ENCODE measurements around the gene SPECC1. TPM values are rescaled to one million over a fixed set of nuclear protein-coding genes. Genes with fewer than 3 reads are reported as not detected.

Gene SPECC1
- total and polyA plus RNA-seq, 2 of the 13 experiments (the other 11 are each of a cell fraction or from before 2014, with no cell fraction given), result 2.3 to 6.9 TPM

DNA sequence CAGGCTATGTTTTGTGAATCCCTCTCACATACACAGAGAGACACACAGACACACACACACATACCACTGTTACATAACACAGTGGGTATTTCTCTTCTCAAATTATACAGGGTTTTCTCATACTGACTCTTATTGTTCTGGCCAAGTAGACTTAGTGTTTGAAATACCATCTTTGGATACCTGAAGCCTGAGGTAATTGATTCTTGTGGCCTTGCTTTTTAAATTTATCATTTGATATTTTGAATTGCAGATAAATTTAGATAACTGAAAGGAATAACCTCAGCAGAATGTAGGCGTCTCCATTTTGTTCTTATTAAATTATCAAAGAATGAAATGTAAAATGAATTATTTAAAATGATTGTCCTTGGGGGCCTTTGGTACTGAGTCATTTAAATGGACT is 234.4 kb downstream of the SPECC1 start (continued):
- TF ChIP-seq, protein P1, sequence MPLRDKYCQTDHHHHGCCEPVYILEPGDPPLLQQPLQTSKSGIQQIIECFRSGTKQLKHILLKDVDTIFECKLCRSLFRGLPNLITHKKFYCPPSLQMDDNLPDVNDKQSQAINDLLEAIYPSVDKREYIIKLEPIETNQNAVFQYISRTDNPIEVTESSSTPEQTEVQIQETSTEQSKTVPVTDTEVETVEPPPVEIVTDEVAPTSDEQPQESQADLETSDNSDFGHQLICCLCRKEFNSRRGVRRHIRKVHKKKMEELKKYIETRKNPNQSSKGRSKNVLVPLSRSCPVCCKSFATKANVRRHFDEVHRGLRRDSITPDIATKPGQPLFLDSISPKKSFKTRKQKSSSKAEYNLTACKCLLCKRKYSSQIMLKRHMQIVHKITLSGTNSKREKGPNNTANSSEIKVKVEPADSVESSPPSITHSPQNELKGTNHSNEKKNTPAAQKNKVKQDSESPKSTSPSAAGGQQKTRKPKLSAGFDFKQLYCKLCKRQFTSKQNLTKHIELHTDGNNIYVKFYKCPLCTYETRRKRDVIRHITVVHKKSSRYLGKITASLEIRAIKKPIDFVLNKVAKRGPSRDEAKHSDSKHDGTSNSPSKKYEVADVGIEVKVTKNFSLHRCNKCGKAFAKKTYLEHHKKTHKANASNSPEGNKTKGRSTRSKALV (CRISPR knock-in tag; IDR thresholded peaks at IDR 0.05), result no peak
- TF ChIP-seq, protein P2, sequence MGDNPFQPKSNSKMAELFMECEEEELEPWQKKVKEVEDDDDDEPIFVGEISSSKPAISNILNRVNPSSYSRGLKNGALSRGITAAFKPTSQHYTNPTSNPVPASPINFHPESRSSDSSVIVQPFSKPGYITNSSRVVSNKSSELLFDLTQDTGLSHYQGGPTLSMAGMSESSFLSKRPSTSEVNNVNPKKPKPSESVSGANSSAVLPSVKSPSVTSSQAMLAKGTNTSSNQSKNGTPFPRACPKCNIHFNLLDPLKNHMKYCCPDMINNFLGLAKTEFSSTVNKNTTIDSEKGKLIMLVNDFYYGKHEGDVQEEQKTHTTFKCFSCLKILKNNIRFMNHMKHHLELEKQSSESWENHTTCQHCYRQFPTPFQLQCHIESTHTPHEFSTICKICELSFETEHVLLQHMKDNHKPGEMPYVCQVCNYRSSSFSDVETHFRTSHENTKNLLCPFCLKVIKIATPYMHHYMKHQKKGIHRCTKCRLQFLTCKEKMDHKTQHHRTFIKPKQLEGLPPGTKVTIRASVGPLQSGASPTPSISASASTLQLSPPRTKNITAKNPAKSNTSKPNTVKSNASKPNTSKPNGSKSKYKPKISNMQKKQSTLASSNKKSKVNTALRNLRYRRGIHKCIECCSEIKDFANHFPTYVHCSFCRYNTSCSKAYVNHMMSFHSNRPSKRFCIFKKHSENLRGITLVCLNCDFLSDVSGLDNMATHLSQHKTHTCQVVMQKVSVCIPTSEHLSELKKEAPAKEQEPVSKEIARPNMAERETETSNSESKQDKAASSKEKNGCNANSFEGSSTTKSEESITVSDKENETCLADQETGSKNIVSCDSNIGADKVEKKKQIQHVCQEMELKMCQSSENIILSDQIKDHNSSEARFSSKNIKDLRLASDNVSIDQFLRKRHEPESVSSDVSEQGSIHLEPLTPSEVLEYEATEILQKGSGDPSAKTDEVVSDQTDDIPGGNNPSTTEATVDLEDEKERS (CRISPR knock-in tag; IDR thresholded peaks at IDR 0.05), result no peak
- TF ChIP-seq, protein P3, sequence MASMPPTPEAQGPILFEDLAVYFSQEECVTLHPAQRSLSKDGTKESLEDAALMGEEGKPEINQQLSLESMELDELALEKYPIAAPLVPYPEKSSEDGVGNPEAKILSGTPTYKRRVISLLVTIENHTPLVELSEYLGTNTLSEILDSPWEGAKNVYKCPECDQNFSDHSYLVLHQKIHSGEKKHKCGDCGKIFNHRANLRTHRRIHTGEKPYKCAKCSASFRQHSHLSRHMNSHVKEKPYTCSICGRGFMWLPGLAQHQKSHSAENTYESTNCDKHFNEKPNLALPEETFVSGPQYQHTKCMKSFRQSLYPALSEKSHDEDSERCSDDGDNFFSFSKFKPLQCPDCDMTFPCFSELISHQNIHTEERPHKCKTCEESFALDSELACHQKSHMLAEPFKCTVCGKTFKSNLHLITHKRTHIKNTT (CRISPR knock-in tag; IDR thresholded peaks at IDR 0.05), result no peak
- TF ChIP-seq ZKSCAN5 (CRISPR knock-in tag; IDR thresholded peaks at IDR 0.05), result no peak

DNA sequence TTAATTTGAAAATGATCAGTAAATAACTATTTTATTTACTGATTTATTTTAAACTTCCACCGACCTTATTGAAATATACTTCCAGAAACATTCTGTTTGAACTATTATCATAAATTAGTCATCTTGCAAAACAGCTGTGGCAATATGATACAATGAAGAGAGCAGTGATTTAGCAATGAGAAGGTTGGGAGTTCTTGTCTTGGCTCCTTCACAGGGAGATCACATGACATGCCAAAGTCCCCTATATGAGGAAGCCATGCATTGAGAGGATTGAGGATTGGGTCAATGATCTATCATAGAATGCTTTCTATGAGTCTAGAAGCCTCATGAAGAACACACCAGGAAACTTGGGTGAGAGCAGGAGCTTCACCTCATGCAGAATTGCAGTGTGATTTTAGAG is 235.5 kb downstream of the SPECC1 start:
- no peak overlapping the region for H2AFZ ChIP-seq (ENCODE audit: low read length)
- no peak overlapping the region for H3K27ac ChIP-seq (ENCODE audit: extremely low read length, insufficient read depth, low read length)
- in situ Hi-C loops (cut with HindIII; ENCODE audit: extremely low pct_ligation_motif_present, low pct_unique_long_range_greater_than_20kb) (no loop called here), intact Hi-C loops (cut with micrococcal nuclease; ENCODE audit: unreplicated experiment) (no loop called here)
- H3K4me3 ChIP-seq (replicated peaks in 1 of 3; ENCODE audit: insufficient read depth in 1 of 3, low read depth in 2 of 3, low read length in 3 of 3), result no peak overlapping the region
- FAIRE-seq, result no peak
- no peaks in the 10 kb centered on the region for H3K9me3 ChIP-seq (ENCODE audit: low read length)
- DNase-seq (ENCODE audit: low spot score), result no peak
- H3K79me2 ChIP-seq (ENCODE audit: insufficient read depth, low read length), result no peaks in the 10 kb centered on the region
- H3K27me3 ChIP-seq (ENCODE audit: control insufficient read depth in 1 of 2, insufficient read depth in 2 of 2, low read length in 2 of 2), result no peaks in the 10 kb centered on the region
- H4K20me1 ChIP-seq (ENCODE audit: insufficient read depth, low read length), result no peaks in the 10 kb centered on the region
- BruUV-seq (replicated peaks), result no TSS peak
- 59% methylated on average over 1 of the region's 1 CpG for WGBS (ENCODE audit: low lambda C conversion rate)
- H3K4me2 ChIP-seq (ENCODE audit: low read depth, low read length), result no peak overlapping the region
- no peaks in the 10 kb centered on the region for H3K36me3 ChIP-seq (replicated peaks in 1 of 2; ENCODE audit: control insufficient read depth in 1 of 2, insufficient read depth in 2 of 2, low read length in 2 of 2)
- CTCF ChIA-PET (ENCODE audit: low intra/inter-chr PET ratio, low total read pairs), result no interaction called here
- POLR2A ChIA-PET, result no interaction called here
- no peak overlapping the region for H3K9ac ChIP-seq (ENCODE audit: insufficient read depth, low read depth, low read length)
- H3K4me1 ChIP-seq (ENCODE audit: insufficient read depth, low read length), result no peaks in the 10 kb centered on the region
- ATAC-seq, result no peak
- TF ChIP-seq, protein P4, sequence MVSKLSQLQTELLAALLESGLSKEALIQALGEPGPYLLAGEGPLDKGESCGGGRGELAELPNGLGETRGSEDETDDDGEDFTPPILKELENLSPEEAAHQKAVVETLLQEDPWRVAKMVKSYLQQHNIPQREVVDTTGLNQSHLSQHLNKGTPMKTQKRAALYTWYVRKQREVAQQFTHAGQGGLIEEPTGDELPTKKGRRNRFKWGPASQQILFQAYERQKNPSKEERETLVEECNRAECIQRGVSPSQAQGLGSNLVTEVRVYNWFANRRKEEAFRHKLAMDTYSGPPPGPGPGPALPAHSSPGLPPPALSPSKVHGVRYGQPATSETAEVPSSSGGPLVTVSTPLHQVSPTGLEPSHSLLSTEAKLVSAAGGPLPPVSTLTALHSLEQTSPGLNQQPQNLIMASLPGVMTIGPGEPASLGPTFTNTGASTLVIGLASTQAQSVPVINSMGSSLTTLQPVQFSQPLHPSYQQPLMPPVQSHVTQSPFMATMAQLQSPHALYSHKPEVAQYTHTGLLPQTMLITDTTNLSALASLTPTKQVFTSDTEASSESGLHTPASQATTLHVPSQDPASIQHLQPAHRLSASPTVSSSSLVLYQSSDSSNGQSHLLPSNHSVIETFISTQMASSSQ (IDR thresholded peaks at IDR 0.05; ENCODE audit: low read depth), result no peak
- TF ChIP-seq, protein P4 (CRISPR knock-in tag; IDR thresholded peaks at IDR 0.05; ENCODE audit: borderline replicate concordance), result no peak
- TF ChIP-seq, protein P5, sequence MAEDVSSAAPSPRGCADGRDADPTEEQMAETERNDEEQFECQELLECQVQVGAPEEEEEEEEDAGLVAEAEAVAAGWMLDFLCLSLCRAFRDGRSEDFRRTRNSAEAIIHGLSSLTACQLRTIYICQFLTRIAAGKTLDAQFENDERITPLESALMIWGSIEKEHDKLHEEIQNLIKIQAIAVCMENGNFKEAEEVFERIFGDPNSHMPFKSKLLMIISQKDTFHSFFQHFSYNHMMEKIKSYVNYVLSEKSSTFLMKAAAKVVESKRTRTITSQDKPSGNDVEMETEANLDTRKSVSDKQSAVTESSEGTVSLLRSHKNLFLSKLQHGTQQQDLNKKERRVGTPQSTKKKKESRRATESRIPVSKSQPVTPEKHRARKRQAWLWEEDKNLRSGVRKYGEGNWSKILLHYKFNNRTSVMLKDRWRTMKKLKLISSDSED (CRISPR knock-in tag; IDR thresholded peaks at IDR 0.05), result no peak
- no peak for TF ChIP-seq RARG (CRISPR knock-in tag; IDR thresholded peaks at IDR 0.05; ENCODE audit: low read depth)
- no peak for TF ChIP-seq ZNF547 (CRISPR knock-in tag; IDR thresholded peaks at IDR 0.05)
- TF ChIP-seq ZNF775 (CRISPR knock-in tag; IDR thresholded peaks at IDR 0.05; ENCODE audit: borderline replicate concordance), result no peak
- TF ChIP-seq ZNF256 (CRISPR knock-in tag; conservative IDR thresholded peaks at IDR 0.05), result no peak
- TF ChIP-seq ZNF274 (CRISPR knock-in tag; IDR thresholded peaks at IDR 0.05), result no peak
